ENCODE measurements around the gene STARD10. TPM values are rescaled to one million over a fixed set of nuclear protein-coding genes. Genes with fewer than 3 reads are reported as not detected.
A peak's percentile ranks its signal among the peaks of the same experiment; 100 is the strongest.

Gene STARD10
- total and polyA plus RNA-seq, 4 donors, result 18.1 to 48.7 (median 36.4) TPM

DNA sequence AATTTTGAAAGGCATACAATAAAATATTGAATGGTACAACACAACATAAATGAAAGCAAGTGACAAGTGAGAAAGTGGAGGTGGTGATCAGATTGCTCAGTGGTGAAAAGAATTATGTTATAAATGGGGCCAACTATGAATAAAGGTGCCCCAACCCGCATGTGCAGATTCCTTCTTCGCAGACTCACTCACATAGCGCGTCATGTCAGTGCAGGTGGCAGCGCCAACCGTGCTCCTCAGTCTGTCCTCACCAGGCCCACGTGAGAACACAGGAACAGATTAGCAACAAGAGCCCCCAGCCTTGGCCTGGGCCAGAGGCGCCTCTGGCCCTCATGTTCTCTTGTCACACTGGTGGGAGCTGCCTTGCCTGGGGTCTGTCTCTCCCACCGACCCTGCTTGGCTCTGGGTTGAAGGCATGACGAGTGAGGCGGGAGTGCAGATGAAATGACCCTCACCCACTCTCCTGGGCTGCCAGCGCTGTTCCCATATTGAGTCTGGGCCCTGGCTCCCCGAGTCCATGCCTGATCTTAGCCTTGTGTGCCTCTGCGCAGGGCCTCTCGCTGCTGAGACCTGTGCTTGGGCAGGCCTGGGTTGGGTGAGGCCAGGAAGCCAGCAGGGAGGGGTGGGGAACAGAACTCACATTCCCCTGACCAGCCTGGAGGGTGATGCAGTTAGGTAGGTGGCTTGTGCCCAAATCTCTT lies 26.7 kb upstream of the STARD10 start:
- Histone ChIP-seq H3K36me3 (ENCODE audit: control insufficient read depth, insufficient read depth, low read length) (peaks cover 27% of the 10 kb centered on the region), H3K27ac (ENCODE audit: low read depth, low read length) (no peak overlapping the region), H3K4me3 (ENCODE audit: low read depth, low read length) (no peak overlapping the region), H3K27me3 (ENCODE audit: control insufficient read depth, insufficient read depth, low read length) (no peaks in the 10 kb centered on the region), H3K4me1 (ENCODE audit: control insufficient read depth, insufficient read depth, low read length) (peaks cover 35% of the 10 kb centered on the region), H3K9me3 (ENCODE audit: control insufficient read depth, insufficient read depth, low read length) (no peaks in the 10 kb centered on the region)
- no peak for DNase-seq (ENCODE audit: low read depth in 4 of 6, low spot score in 6 of 6)
- WGBS (ENCODE audit: insufficient coverage), result 95% methylated on average over 15 of the region's 15 CpGs

DNA sequence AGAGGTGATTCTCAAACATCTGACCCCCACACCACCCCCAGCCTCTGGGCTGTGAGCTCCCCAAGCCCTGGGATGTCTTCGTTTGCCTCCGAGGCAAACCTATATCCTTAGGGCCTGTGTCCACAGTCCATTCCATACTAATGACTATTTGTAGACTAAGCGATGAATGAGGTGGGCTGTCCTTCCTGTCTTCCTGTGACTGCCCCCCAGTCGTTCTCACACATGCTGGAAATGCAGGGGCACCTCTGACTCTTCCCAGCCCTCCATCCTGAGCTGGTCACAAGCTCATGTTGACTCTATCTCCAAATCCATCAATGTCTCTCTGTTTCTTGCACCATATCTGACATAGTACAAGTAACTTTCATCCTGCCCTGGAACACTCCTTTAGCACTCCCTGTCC lies 25.1 kb upstream of the STARD10 start:
- 78% methylated on average over 3 of the region's 4 CpGs for WGBS (ENCODE audit: insufficient coverage)
- no peaks in the 10 kb centered on the region for H3K9me3 ChIP-seq (ENCODE audit: control insufficient read depth, insufficient read depth, low read length)
- H3K27me3 ChIP-seq (ENCODE audit: control insufficient read depth, insufficient read depth, low read length), result no peaks in the 10 kb centered on the region
- no peak overlapping the region for H3K4me3 ChIP-seq (ENCODE audit: low read depth, low read length)
- H3K4me1 ChIP-seq (ENCODE audit: control insufficient read depth, insufficient read depth, low read length), result peaks cover 46% of the 10 kb centered on the region
- H3K36me3 ChIP-seq (ENCODE audit: control insufficient read depth, insufficient read depth, low read length), result peaks cover 14% of the 10 kb centered on the region
- no peak for DNase-seq (ENCODE audit: low read depth in 4 of 6, low spot score in 6 of 6)
- H3K27ac ChIP-seq (ENCODE audit: low read depth, low read length), result no peak overlapping the region

DNA sequence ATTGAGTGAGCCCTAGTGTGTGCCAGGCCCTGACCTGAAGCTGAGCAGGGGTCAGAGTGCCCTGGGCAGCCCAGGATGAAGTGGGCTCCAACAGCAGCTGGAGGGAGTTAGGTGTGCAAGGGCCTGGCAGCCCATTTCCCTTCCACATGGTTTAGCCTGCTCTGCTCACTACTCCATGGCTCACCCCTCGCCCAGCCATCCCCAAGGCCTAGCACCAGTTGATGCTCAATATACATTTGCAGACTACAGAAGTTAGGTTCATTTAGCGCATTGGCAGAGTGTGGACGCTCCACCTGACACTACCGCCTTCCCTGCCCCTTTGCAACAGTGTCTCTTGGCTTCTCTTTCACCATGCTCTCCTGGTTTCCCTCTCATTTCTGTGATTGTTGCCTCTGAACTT lies 24.1 kb upstream of the STARD10 start:
- H3K9me3 ChIP-seq (ENCODE audit: control insufficient read depth, insufficient read depth, low read length), result no peaks in the 10 kb centered on the region
- no peaks in the 10 kb centered on the region for H3K27me3 ChIP-seq (ENCODE audit: control insufficient read depth, insufficient read depth, low read length)
- no peak for DNase-seq (ENCODE audit: low read depth in 4 of 6, low spot score in 6 of 6)
- WGBS (ENCODE audit: insufficient coverage), result 98% methylated on average over 4 of the region's 4 CpGs
- peaks cover 12% of the 10 kb centered on the region for H3K36me3 ChIP-seq (ENCODE audit: control insufficient read depth, insufficient read depth, low read length)
- no peak overlapping the region for H3K27ac ChIP-seq (ENCODE audit: low read depth, low read length)
- no peak overlapping the region for H3K4me3 ChIP-seq (ENCODE audit: low read depth, low read length)
- peaks cover 54% of the 10 kb centered on the region for H3K4me1 ChIP-seq (ENCODE audit: control insufficient read depth, insufficient read depth, low read length)

DNA sequence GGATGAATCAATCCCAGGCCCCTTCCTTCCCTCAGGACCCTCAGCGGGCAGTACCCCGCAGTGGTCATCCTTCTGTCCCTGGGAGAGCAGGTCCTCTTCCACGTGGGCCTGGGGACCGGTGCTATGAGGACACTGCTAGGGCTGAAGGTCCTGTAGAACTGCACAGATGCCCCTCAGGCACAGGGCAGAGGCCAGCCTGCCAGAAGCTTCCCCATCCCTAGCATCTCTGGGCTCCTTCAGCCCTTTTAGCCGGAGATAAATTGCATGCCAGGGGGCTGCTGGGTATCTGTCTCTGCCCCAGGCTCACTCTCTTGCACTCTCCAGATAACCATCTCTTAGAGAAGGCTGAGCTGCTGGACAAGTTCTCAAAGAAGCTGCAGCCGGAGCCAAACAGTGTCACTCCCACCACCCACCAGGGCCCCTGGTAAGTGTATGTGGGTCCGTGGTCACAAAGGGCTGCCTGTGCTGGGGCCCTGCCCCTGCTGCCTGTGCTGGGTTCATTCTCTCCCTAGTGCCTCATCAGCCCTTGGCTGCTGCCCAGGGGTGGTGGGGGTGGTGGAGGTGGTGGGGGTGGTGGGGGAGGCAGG lies 22.6 kb upstream of the STARD10 start:
- no peaks in the 10 kb centered on the region for H3K9me3 ChIP-seq (ENCODE audit: control insufficient read depth, insufficient read depth, low read length)
- H3K36me3 ChIP-seq (ENCODE audit: control insufficient read depth, insufficient read depth, low read length), result peaks cover 12% of the 10 kb centered on the region
- WGBS (ENCODE audit: insufficient coverage), result 82% methylated on average over 5 of the region's 7 CpGs
- DNase-seq (ENCODE audit: low read depth in 4 of 6, low spot score in 6 of 6), result no peak
- peaks cover 47% of the 10 kb centered on the region for H3K4me1 ChIP-seq (ENCODE audit: control insufficient read depth, insufficient read depth, low read length)
- peak overlapping the region; percentile 61 for H3K27ac ChIP-seq (ENCODE audit: low read depth, low read length)
- no peak overlapping the region for H3K4me3 ChIP-seq (ENCODE audit: low read depth, low read length)
- H3K27me3 ChIP-seq (ENCODE audit: control insufficient read depth, insufficient read depth, low read length), result no peaks in the 10 kb centered on the region

DNA sequence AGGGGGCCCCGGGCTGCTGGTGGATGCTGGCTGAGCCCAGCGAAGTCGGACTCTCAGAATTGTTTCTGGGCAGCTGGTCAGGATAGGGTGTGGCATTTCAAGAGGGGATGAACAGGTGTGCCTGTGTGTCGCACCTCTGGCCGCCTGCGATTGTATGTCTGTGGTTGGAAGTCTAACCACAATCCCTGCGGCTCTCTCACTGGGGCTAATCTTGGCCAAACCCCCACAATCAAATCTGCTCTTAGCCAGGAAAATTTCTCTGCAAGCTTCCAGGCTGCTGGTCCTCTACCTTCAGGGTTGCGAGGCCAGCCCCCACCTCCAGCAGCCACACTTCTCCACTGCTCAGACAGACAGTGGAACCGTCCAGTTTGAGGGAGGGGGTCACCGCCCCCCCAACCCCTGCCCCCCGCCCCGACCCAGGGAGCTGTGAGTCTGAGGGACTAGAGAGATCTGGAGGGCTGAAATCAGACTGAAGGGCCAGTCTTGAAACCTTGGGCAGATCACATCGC lies 21.3 kb upstream of the STARD10 start:
- H3K27ac ChIP-seq (ENCODE audit: low read depth, low read length), result peak overlapping the region; percentile 87

DNA sequence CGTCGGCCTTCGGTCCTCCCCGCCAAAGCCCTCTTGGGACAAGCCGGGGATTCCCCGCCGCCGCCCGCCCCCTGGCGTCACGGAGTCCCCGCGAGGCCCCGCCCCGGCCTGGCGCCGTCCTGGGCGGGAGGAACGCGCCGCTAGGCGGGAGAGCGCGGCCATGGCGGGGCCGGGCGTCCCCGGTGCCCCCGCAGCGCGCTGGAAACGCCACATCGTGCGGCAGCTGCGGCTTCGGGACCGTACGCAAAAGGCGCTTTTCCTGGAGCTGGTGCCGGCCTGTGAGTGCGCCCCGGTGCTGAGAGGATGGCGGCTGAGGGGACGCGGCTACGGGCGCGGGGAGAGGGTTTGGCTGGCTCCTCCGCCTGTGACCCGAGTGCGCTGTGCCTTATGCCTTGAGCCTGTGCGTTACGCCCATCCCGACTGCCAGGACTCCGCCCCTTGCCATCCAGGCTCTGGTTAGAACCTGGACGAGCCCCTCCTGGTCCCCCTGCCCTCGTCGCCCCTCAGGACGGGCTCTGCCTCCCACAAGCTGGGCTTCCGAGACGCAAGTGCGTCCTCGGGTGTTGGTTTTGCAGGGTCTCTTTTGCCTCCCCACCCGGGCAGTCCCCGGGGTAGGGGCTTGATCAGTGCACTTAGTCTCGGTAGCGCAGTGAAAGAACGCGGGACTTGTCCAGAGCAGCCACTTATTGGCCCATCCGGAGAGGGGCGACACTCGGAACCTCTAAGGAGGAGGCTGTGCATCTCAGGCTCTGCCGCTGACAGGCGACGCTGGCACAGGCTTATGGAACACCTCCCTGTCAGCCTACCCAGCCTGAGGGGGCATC lies 20.7 kb upstream of the STARD10 start, which contains the start of gene ATG16L2:
Gene ATG16L2 (plus strand): TSS at position 126 of the 824 bp plus-strand sequence. CDS start 35 bp downstream, at position 161.
- Histone ChIP-seq H3K9me3 (ENCODE audit: control insufficient read depth, insufficient read depth, low read length) (no peaks in the 10 kb centered on the region), H3K4me3 (ENCODE audit: low read depth, low read length) (peak within 1 kb of the TSS; percentile 94), H3K4me1 (ENCODE audit: control insufficient read depth, insufficient read depth, low read length) (peaks cover 36% of the 10 kb centered on the region), H3K36me3 (ENCODE audit: control insufficient read depth, insufficient read depth, low read length) (peaks cover 9% of the 10 kb centered on the region), H3K27ac (ENCODE audit: low read depth, low read length) (peak within 1 kb of the TSS; percentile 94), H3K27me3 (ENCODE audit: control insufficient read depth, insufficient read depth, low read length) (no peaks in the 10 kb centered on the region)
- DNase-seq (ENCODE audit: low read depth in 4 of 6, low spot score in 6 of 6), result peak in 5 of 6 donors; percentile 72 to 96 (median 82)
- under 1% methylated on average over 75 of the region's 75 CpGs for WGBS (ENCODE audit: insufficient coverage)

More for the DNA sequence above, 21.3 kb upstream of the STARD10 start:
- H3K9me3 ChIP-seq (ENCODE audit: control insufficient read depth, insufficient read depth, low read length), result no peaks in the 10 kb centered on the region
- H3K4me1 ChIP-seq (ENCODE audit: control insufficient read depth, insufficient read depth, low read length), result peaks cover 36% of the 10 kb centered on the region
- WGBS (ENCODE audit: insufficient coverage), result 24% methylated on average over 7 of the region's 13 CpGs
- H3K36me3 ChIP-seq (ENCODE audit: control insufficient read depth, insufficient read depth, low read length), result peaks cover 10% of the 10 kb centered on the region
- no peak for DNase-seq (ENCODE audit: low read depth in 4 of 6, low spot score in 6 of 6)
- peak overlapping the region; percentile 94 for H3K4me3 ChIP-seq (ENCODE audit: low read depth, low read length)
- H3K27me3 ChIP-seq (ENCODE audit: control insufficient read depth, insufficient read depth, low read length), result no peaks in the 10 kb centered on the region

DNA sequence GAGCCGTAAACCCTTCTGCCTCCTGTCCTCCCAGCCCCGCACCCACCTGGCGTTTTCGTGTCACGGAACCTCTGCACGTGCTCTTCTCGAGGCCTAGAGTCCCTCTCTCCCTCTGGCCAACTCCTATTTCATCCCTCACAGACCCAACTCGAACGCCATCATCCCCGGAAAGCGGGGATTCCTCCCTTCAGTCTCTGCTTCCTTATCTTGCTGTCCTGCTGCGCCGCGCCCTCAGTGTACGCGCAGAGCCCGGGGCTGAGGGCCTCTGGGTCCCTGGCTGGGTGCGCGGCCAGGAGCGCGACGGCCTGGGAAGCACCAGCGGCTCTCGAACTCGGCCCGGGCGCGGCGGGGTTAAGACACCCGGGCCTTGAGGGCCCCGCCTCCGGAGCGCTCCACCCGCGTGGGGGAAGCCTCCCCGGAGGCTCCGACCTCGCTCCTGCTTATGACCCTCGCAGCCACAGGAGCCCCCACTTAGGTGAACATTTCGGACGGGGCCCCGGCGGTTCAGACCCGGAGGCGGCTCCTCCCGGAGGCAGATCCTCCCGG lies 20.0 kb upstream of the STARD10 start:
- DNase-seq (ENCODE audit: low read depth in 4 of 6, low spot score in 6 of 6), result peak in 3 of 6 donors; percentile 67 to 95 (median 87)
- peak overlapping the region; percentile 94 for H3K27ac ChIP-seq (ENCODE audit: low read depth, low read length)
- peak overlapping the region; percentile 94 for H3K4me3 ChIP-seq (ENCODE audit: low read depth, low read length)
- H3K9me3 ChIP-seq (ENCODE audit: control insufficient read depth, insufficient read depth, low read length), result no peaks in the 10 kb centered on the region
- H3K36me3 ChIP-seq (ENCODE audit: control insufficient read depth, insufficient read depth, low read length), result peaks cover 6% of the 10 kb centered on the region
- peaks cover 36% of the 10 kb centered on the region for H3K4me1 ChIP-seq (ENCODE audit: control insufficient read depth, insufficient read depth, low read length)
- WGBS (ENCODE audit: insufficient coverage), result under 1% methylated on average over 47 of the region's 47 CpGs
- no peaks in the 10 kb centered on the region for H3K27me3 ChIP-seq (ENCODE audit: control insufficient read depth, insufficient read depth, low read length)

DNA sequence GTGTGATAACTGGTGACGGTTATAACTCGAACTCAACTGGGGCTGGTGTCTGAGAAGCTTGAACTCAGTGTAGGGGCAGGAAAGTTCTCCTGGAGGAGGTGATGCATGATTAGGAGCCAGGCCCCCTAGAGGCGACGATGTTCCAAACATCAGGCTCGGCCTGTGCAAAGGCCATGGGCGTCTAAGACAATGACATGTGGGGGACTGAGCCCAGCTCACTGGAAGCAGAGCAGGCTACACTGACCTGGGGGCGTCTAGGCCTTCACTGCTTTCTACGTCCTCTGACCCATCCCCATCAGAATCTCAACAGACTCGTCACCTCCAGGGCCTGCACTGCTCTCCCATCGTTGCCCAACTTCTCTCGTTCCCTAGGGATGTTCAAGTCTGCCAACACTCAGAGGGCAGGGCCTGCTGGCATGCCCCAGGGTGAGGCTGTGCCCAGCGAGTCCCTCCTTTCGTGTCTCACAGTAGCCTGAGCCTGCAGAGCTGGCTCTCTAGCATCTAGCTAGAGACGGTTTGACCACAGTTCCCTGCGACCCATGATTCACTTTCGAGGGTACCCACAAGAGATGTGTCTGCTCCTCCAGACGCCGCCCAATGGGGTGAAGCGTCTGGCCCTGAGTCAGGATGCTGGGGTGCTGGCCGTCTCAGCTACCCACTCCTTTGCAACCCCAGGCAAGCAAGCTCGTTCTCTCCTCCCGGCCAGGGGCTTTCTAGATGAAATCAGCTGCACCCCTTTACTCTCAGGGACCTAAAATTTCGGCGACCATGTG lies 19.3 kb upstream of the STARD10 start:
- peaks cover 6% of the 10 kb centered on the region for H3K36me3 ChIP-seq (ENCODE audit: control insufficient read depth, insufficient read depth, low read length)
- no peaks in the 10 kb centered on the region for H3K27me3 ChIP-seq (ENCODE audit: control insufficient read depth, insufficient read depth, low read length)
- WGBS (ENCODE audit: insufficient coverage), result 35% methylated on average over 24 of the region's 24 CpGs
- H3K9me3 ChIP-seq (ENCODE audit: control insufficient read depth, insufficient read depth, low read length), result no peaks in the 10 kb centered on the region
- peak overlapping the region; percentile 94 for H3K4me3 ChIP-seq (ENCODE audit: low read depth, low read length)
- no peak for DNase-seq (ENCODE audit: low read depth in 4 of 6, low spot score in 6 of 6)
- H3K4me1 ChIP-seq (ENCODE audit: control insufficient read depth, insufficient read depth, low read length), result peaks cover 36% of the 10 kb centered on the region
- H3K27ac ChIP-seq (ENCODE audit: low read depth, low read length), result peak overlapping the region; percentile 94

DNA sequence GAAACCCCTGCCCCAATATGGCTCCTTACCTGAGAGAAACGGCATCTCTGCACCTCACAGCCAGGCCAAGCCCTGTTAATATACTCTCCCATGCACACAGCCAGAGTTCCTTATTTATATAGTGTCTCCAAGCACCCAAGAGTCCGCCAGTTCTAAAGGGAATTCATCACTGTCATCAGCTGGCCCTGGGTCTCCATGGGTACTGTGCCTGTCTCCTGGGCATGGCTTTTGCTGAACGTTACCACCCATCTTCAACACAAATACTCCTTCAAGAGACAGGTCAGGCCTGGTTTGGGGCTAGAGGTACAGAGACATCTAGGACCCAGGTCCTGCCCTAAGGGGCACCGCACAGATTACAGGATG lies 18.7 kb upstream of the STARD10 start:
- Histone ChIP-seq H3K4me3 (ENCODE audit: low read depth, low read length) (peak overlapping the region; percentile 94), H3K27ac (ENCODE audit: low read depth, low read length) (no peak overlapping the region), H3K9me3 (ENCODE audit: control insufficient read depth, insufficient read depth, low read length) (no peaks in the 10 kb centered on the region), H3K36me3 (ENCODE audit: control insufficient read depth, insufficient read depth, low read length) (peaks cover 3% of the 10 kb centered on the region), H3K4me1 (ENCODE audit: control insufficient read depth, insufficient read depth, low read length) (peaks cover 36% of the 10 kb centered on the region), H3K27me3 (ENCODE audit: control insufficient read depth, insufficient read depth, low read length) (no peaks in the 10 kb centered on the region)
- WGBS (ENCODE audit: insufficient coverage), result 57% methylated on average over 3 of the region's 4 CpGs
- DNase-seq (ENCODE audit: low read depth in 4 of 6, low spot score in 6 of 6), result no peak

Data from spinal cord (tissue), 10 donors.